Endothelial cell of umbilical vein (primary cell): ENCODE results near the gene FGFRL1.

ENCODE experiments used
- EZH2 ChIP-seq: IDR thresholded peaks from 2 replicates; pipeline ENCODE4 v1.6.1; 2012; ENCODE audit warnings: borderline replicate concordance, low read depth, mild to moderate bottlenecking, moderate library complexity, low read length, inconsistent platforms; ENCODE audit not compliant: severe bottlenecking
- POLR2A ChIP-seq: IDR thresholded peaks from 2 replicates; pipeline ENCODE4 v1.6.1; 2012; ENCODE audit warnings: low read depth, mild to moderate bottlenecking, control low read depth, low read length
- POLR2AphosphoS5 ChIP-seq: IDR thresholded peaks from 2 replicates; pipeline ENCODE4 v1.6.1; 2012; ENCODE audit warnings: low read depth, mild to moderate bottlenecking, control low read depth, low read length, moderate library complexity; ENCODE audit not compliant: insufficient read depth
- TF ChIP-seq, protein P1 (sequence below), 2 donors: IDR thresholded peaks; 1 replicate in 1 of 2; 2 replicates in 1 of 2; pipeline ENCODE4 v1.5.1; 2011; ENCODE audit warnings: low read length in 2 of 2, mild to moderate bottlenecking in 2 of 2, moderate library complexity in 2 of 2, control low read depth in 1 of 2, inconsistent platforms in 1 of 2, low read depth in 1 of 2; ENCODE audit not compliant: insufficient read depth in 1 of 2; ENCODE audit errors: extremely low read depth in 1 of 2

GRCh38 chr4:1003271-1004070 lies 8.0 kb upstream of the FGFRL1 start:
- TF ChIP-seq EZH2 = peak; percentile 9
- TF ChIP-seq, protein P1, sequence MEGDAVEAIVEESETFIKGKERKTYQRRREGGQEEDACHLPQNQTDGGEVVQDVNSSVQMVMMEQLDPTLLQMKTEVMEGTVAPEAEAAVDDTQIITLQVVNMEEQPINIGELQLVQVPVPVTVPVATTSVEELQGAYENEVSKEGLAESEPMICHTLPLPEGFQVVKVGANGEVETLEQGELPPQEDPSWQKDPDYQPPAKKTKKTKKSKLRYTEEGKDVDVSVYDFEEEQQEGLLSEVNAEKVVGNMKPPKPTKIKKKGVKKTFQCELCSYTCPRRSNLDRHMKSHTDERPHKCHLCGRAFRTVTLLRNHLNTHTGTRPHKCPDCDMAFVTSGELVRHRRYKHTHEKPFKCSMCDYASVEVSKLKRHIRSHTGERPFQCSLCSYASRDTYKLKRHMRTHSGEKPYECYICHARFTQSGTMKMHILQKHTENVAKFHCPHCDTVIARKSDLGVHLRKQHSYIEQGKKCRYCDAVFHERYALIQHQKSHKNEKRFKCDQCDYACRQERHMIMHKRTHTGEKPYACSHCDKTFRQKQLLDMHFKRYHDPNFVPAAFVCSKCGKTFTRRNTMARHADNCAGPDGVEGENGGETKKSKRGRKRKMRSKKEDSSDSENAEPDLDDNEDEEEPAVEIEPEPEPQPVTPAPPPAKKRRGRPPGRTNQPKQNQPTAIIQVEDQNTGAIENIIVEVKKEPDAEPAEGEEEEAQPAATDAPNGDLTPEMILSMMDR (IDR thresholded peaks at IDR 0.05; ENCODE audit: extremely low read depth in 1 of 2, insufficient read depth in 1 of 2, low read depth in 1 of 2, low read length in 2 of 2) = no peak
- no peak for TF ChIP-seq POLR2A
- TF ChIP-seq POLR2AphosphoS5 = no peak
